Measurements from ENCODE around the gene CTNND1. TPM values are rescaled to one million over a fixed set of nuclear protein-coding genes. Genes with fewer than 3 reads are reported as not detected.

CTNND1 gene
- total RNA-seq, 6 donors from 2014 or later, result 136 to 232 (median 214) TPM

- peaks cover 10 to 18% (median 16%) of the 10 kb centered on the region in 4 donors for H3K4me1 ChIP-seq
- no peak overlapping the region for H3K4me3 ChIP-seq
- no peaks in the 10 kb centered on the region for H3K9me3 ChIP-seq
- H3K27me3 ChIP-seq, result no peaks in the 10 kb centered on the region
- 95 to 100% methylated on average over 1 of the region's 1 CpG for WGBS, 2 donors
- DNase-seq (no peak), ATAC-seq (ENCODE audit: low FRiP score in 2 of 2) (no peak)
- no peak overlapping the region for H3K27ac ChIP-seq
- TF ChIP-seq, protein P1, sequence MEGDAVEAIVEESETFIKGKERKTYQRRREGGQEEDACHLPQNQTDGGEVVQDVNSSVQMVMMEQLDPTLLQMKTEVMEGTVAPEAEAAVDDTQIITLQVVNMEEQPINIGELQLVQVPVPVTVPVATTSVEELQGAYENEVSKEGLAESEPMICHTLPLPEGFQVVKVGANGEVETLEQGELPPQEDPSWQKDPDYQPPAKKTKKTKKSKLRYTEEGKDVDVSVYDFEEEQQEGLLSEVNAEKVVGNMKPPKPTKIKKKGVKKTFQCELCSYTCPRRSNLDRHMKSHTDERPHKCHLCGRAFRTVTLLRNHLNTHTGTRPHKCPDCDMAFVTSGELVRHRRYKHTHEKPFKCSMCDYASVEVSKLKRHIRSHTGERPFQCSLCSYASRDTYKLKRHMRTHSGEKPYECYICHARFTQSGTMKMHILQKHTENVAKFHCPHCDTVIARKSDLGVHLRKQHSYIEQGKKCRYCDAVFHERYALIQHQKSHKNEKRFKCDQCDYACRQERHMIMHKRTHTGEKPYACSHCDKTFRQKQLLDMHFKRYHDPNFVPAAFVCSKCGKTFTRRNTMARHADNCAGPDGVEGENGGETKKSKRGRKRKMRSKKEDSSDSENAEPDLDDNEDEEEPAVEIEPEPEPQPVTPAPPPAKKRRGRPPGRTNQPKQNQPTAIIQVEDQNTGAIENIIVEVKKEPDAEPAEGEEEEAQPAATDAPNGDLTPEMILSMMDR (IDR thresholded peaks at IDR 0.05), result no peak
- TF ChIP-seq POLR2A (IDR thresholded peaks at IDR 0.05) (no peak), POLR2AphosphoS5 (IDR thresholded peaks at IDR 0.05) (no peak), EP300 (IDR thresholded peaks at IDR 0.05) (no peak)
- peaks cover 2 to 33% (median 16%) of the 10 kb centered on the region in 4 donors for H3K36me3 ChIP-seq
Observed at GRCh38 chr11:57746920-57747319, 14.7 kb upstream of the CTNND1 start.

GRCh38 chr11:57751176-57751575 lies 10.4 kb upstream of the CTNND1 start:
- H3K36me3 ChIP-seq, result peaks cover 0 to under 1% (median 0%) of the 10 kb centered on the region in 4 donors
- H3K27ac ChIP-seq, result peak overlapping the region in 1 of 4 donors; percentile 7
- ATAC-seq (ENCODE audit: low FRiP score in 2 of 2) (no peak), DNase-seq (no peak)
- H3K4me3 ChIP-seq, result no peak overlapping the region
- no peaks in the 10 kb centered on the region for H3K9me3 ChIP-seq
- TF ChIP-seq POLR2A (IDR thresholded peaks at IDR 0.05) (no peak), POLR2AphosphoS5 (IDR thresholded peaks at IDR 0.05) (no peak), EP300 (IDR thresholded peaks at IDR 0.05) (no peak)
- TF ChIP-seq, protein P1 (IDR thresholded peaks at IDR 0.05), result no peak
- H3K4me1 ChIP-seq, result peaks cover 0 to 11% (median 5%) of the 10 kb centered on the region in 4 donors
- no peaks in the 10 kb centered on the region for H3K27me3 ChIP-seq

DNA sequence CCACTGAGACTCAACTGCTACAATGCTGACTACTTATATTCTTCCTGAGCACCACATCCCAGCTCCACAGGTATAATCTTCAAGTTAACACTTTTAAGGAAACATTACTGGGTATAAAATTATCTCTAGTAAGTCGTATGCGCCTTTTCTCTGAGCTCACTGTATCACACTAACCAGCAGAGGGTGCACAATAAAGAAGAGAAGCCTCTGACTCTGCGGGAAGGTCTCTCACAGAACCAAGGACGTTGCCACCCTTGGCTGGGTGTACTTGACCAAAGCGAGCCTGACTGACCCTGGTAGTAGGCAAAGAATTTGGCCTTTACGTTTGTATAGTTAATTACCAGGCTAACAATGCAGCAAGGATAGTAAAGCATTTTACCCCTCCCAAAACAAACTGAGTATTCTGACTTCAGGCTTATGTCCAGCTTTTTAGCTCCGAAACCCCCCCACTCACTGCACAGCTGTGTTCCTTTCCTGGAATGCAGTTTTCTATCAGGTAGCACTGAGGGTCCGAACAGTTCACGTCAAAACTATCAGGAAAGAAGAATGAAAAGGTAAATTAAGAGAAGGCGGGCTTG lies 9.8 kb upstream of the CTNND1 start, which contains the start of gene BTBD18:
TSS of gene BTBD18 (minus strand) at position 144 of the 578 bp plus-strand sequence. CDS start 631 bp downstream, outside the sequence.
- Histone ChIP-seq H3K9me3 (no peaks in the 10 kb centered on the region), H3K36me3 (no peaks in the 10 kb centered on the region), H3K4me1 (peaks cover 0 to 11% (median 5%) of the 10 kb centered on the region in 4 donors), H3K4me3 (no peak within 1 kb of the TSS), H3K27me3 (no peaks in the 10 kb centered on the region), H3K27ac (peak within 1 kb of the TSS in 2 of 4 donors; percentile 7 to 52)
- WGBS, 2 donors, result 49 to 57% methylated on average over 10 of the region's 10 CpGs
- DNase-seq (peak in 1 of 2 donors; percentile 30), ATAC-seq (ENCODE audit: low FRiP score in 2 of 2) (peak; percentile 74 to 75)
- TF ChIP-seq, protein P1 (IDR thresholded peaks at IDR 0.05), result peak in 5 of 6 experiments; percentile 40 to 62 (median 52)
- no peak for TF ChIP-seq POLR2A (IDR thresholded peaks at IDR 0.05)

DNA sequence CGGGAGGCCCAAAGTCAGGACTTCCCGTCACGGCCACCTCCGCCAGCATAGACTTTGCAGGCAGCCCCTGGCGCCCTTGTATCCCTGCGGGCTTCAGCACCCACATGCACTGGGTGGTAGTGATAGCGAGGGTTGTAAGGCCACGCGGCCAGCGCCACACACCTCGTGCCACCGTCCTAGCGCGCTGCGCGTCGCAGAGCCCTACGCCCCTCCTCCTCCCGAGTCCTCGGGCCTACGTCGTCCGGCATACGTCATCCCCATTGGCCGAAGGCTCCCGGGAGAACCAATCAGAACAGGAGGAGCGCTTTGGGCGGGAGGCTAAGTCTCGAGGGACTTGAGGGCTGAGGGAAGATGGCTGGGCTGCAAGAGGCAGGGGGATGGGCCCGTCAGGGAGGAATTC lies 8.6 kb upstream of the CTNND1 start:
- peak in 1 of 2 donors; percentile 77 for DNase-seq
- Histone ChIP-seq H3K27ac (no peak overlapping the region), H3K4me3 (no peak overlapping the region), H3K9me3 (no peaks in the 10 kb centered on the region), H3K36me3 (no peaks in the 10 kb centered on the region), H3K4me1 (peaks cover 0 to 11% (median 5%) of the 10 kb centered on the region in 4 donors), H3K27me3 (no peaks in the 10 kb centered on the region)
- WGBS, 2 donors, result 96 to 97% methylated on average over 30 of the region's 30 CpGs
- TF ChIP-seq POLR2AphosphoS5 (IDR thresholded peaks at IDR 0.05), result no peak
- no peak for TF ChIP-seq EP300 (IDR thresholded peaks at IDR 0.05)
- TF ChIP-seq POLR2A (IDR thresholded peaks at IDR 0.05), result no peak
- peak; percentile 17 to 45 for ATAC-seq (ENCODE audit: low FRiP score in 2 of 2)

GRCh38 chr11:57758174-57758573 lies 3.4 kb upstream of the CTNND1 start:
- 87 to 94% methylated on average over 3 of the region's 3 CpGs for WGBS, 2 donors
- Histone ChIP-seq H3K4me3 (no peak overlapping the region), H3K4me1 (no peaks in the 10 kb centered on the region), H3K36me3 (no peaks in the 10 kb centered on the region), H3K27ac (no peak overlapping the region), H3K27me3 (no peaks in the 10 kb centered on the region), H3K9me3 (no peaks in the 10 kb centered on the region)
- ATAC-seq (ENCODE audit: low FRiP score in 2 of 2), result no peak
- TF ChIP-seq POLR2A (IDR thresholded peaks at IDR 0.05), result no peak
- no peak for TF ChIP-seq EP300 (IDR thresholded peaks at IDR 0.05)
- TF ChIP-seq, protein P1 (IDR thresholded peaks at IDR 0.05), result no peak
- no peak for TF ChIP-seq POLR2AphosphoS5 (IDR thresholded peaks at IDR 0.05)
- DNase-seq, result no peak
